GM15510 (cell line): Measurements from ENCODE around the gene ELSPBP1.

Source experiments
- POLR2A ChIP-seq: IDR thresholded peaks from 3 replicates; pipeline ENCODE4 v1.6.1; 2011; ENCODE audit warnings: borderline replicate concordance; ENCODE audit not compliant: insufficient read length; ENCODE audit errors: extremely low read depth

The ELSPBP1 gene

DNA sequence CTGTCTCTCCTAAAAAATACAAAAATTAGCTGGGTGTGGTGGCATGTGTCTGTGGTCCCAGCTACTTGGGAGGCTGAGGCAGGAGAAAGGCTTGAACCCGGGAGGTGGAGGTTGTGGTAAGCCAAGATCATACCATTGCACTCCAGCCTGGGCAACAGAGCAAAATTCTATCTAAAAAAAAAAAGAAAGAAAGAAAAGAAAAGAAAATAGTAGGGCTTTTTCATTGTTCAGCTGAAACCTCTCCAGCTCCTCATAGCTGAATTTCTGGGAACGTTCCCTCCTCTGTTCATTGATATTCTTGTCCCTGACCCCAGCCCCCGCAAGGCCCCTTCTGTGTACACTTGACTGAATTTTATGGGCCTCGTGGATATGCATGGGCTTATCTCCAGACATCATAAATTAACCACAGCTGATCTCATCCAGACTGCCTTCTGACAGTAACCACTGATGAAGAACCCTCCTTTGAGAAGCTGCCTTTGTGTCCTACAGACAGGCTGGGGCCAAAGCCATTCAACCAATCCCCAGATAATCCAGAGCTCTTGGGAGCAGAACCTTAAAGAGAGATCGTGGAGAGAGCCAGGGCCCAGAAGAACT lies at the start of gene ELSPBP1:
ELSPBP1 (plus strand) TSS at position 424 of the 594 bp plus-strand sequence. CDS start 14,036 bp downstream, outside the sequence.
- no peak for TF ChIP-seq POLR2A

GRCh38 chr19:47973529-47973928 lies 20.9 kb upstream of the ELSPBP1 start:
- no peak for TF ChIP-seq POLR2A

DNA sequence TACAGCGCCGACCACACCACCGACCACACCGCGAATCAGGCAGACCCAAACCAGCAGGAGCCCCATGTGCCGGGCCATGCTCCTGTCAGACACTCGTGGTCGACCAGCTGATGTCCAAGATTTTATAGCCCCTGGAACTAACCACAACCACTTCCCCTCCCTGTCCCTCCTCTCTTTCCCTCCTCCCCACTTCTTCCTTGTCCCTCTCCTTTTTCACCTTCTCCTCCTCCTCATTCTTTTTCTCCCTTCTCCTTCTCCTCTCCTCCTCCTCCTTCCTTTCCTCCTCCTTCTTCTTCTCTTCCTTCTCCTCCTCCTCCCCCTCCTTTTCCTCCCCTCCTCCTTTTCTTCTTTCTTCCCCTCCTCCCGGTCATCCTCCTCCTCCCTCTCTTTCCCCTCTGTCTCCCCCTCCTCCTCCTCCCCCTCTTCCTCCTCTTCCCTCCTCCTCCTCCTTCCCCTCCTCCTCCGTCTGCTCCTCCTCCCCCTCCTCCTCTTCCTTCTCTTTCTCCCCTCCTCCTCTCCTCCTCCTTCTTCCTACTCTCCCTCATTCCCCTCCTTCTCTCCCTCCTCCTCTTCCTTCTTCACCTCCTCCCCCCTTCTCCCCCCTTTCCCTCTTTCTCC lies 3.1 kb upstream of the ELSPBP1 start:
- no peak for TF ChIP-seq POLR2A

GRCh38 chr19:47992070-47992469 lies 2.4 kb upstream of the ELSPBP1 start, which contains the start of gene BSPH1:
Gene BSPH1, minus strand, starts transcription at chr19:47992170. Its CDS starts 89 bp downstream, at chr19:47992081.
- no peak for TF ChIP-seq POLR2A

- TF ChIP-seq POLR2A = no peak
Observed at GRCh38 chr19:47996230-47996727, 1.8 kb downstream of the ELSPBP1 start.

DNA sequence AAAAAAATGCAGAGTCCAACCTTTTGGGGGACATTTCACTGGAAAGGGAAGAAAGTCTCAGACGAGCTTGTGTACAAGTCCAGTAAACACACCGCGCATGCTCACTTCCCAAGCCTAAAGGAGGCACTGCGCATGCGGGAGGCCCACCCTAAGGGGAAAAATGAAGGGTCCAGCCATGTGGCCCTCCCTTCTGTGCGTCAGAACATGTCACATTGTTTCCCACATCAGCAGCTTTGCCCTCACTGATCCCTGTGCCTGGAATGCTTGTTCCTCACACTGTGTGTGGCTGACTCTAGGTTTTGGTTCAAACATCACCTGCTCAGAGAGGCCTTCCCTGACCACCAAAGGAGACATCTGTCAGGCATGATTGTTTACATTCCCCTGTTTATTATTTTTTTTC lies 4.4 kb downstream of the ELSPBP1 start:
- TF ChIP-seq POLR2A = no peak

- TF ChIP-seq POLR2A = no peak
Observed at GRCh38 chr19:48000846-48001245, 6.4 kb downstream of the ELSPBP1 start.

- TF ChIP-seq POLR2A = no peak
Observed at GRCh38 chr19:48004236-48004635, 9.8 kb downstream of the ELSPBP1 start.

- no peak for TF ChIP-seq POLR2A
Observed at GRCh38 chr19:48006762-48007161, 12.3 kb downstream of the ELSPBP1 start.

GRCh38 chr19:48010932-48011758 lies 16.7 kb downstream of the ELSPBP1 start:
- no peak for TF ChIP-seq POLR2A

DNA sequence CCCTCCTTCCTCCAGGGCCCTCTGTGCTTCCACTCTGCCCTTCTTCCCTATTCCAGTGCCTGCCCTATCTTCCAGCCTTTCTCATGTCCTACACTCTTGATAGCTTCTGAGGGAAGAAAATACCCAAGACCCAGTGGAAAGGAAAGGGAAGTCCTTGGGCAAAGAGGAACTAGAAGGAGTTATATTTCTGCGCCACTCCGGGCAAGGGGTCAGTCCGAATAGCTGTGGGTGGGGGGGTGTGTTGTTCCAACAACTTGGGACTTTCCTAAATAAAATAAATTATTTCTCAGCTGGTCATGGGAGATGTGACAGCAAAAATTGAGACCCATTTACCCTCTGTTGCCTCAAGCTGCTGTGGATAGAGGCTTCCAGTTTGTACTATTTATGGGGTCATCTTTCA lies 26.3 kb downstream of the ELSPBP1 start:
- no peak for TF ChIP-seq POLR2A

- TF ChIP-seq POLR2A = no peak
Observed at GRCh38 chr19:48023011-48023410, 28.6 kb downstream of the ELSPBP1 start.

DNA sequence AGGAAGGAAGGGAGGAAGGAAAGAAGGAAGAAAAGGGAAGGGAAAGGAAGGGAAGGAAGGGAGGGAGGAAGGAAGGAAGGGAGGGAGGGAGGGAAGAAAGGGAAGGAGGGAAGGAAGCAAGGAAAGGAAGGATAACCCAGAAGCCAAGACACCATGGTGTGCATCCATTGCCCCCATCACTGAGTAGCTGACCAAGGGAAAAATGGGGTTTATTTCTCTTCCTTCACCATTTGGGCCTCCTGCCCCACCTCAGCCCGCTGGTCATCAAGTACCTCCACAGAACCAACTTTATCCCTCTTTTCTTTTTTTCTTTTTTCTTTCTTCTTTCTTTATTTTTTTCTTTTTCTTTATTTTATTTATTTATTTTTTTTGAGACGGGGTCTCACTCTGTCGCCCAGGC lies 29.1 kb downstream of the ELSPBP1 start:
- no peak for TF ChIP-seq POLR2A

GRCh38 chr19:48025480-48025879 lies 31.0 kb downstream of the ELSPBP1 start:
- TF ChIP-seq POLR2A = no peak

DNA sequence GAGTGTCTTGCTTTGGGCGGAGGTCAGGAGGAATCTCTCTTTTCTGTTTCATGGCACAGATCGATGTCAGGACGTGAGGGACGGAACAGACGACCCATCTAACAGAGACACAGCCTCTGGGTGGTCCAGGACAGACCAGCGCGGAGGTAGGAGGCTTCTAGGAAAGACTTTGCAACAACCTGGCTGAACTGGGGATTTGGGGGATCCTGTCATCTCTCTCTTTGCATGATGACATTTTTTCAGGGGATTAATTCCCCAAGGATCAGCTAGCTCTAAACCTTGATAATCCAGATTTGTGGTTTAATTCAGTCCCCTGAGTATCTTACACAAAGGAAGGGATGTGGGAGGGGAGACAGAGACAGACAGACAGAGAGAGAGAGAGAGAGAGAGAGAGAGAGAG lies 35.0 kb downstream of the ELSPBP1 start:
- TF ChIP-seq POLR2A = no peak
